ENCODE measurements around the gene GTF2A1. TPM values are rescaled to one million over a fixed set of nuclear protein-coding genes. Genes with fewer than 3 reads are reported as not detected.

GTF2A1 gene
- total RNA-seq, result 15.2 and 17.7 TPM in 2 replicates

GRCh38 chr14:81220830-81221578 lies at the start of gene GTF2A1:
TSS of gene GTF2A1 (minus strand) at chr14:81220959. CDS start at chr14:81220518, 441 bp downstream.

Other genes with a start within 250 kb of the GTF2A1 start
- 0.16 TPM in 1 of 2 replicates, not detected in the other for gene STON2, start 179.4 kb upstream of the GTF2A1 start, total RNA-seq

Measured in cardiac atrium fibroblast (primary cell).